HEK293T (cell line): Measurements from ENCODE around the gene PRPF40A.
"Not testable (repeated sequence)": the region's sequence is repeated elsewhere in the genome, so short reads cannot be mapped to it uniquely, and the experiment has no call there.

Experiments used
- CTCF ChIA-PET: fragments of 350-600 bp; formaldehyde crosslinking; extraction: SDS; loops from one replicate; lab custom pipeline; 2021; ENCODE audit warnings: antibody characterized with exemption, inconsistent platforms; lab: Yijun Ruan, JAX
- POLR2A ChIA-PET: fragments of 350-600 bp; formaldehyde crosslinking; extraction: SDS; loops from one replicate; lab custom pipeline; 2020; ENCODE audit warnings: antibody characterized with exemption, inconsistent platforms; lab: Yijun Ruan, JAX
- DNase-seq: peaks from one replicate; pipeline ENCODE4 v3.0.0; 2012; ENCODE audit warnings: mixed read lengths; ENCODE audit errors: extremely low spot score
- ARNT ChIP-seq: fragments of 450-650 bp; IDR thresholded peaks from 2 replicates; pipeline ENCODE4 v1.6.1; 2017; ENCODE audit warnings: mild to moderate bottlenecking
- BHLHE40 ChIP-seq: fragments of 450-650 bp; IDR thresholded peaks from 2 replicates; pipeline ENCODE4 v1.6.1; 2016; ENCODE audit warnings: mild to moderate bottlenecking, moderate library complexity, borderline replicate concordance
- CTBP1 ChIP-seq: fragments of 450-650 bp; IDR thresholded peaks from 2 replicates; pipeline ENCODE4 v1.6.1; 2016; ENCODE audit warnings: borderline replicate concordance
- ELF4 ChIP-seq: fragments of 450-650 bp; IDR thresholded peaks from 2 replicates; pipeline ENCODE4 v1.6.1; 2017; ENCODE audit warnings: antibody characterized with exemption
- FOXK2 ChIP-seq: fragments of 450-650 bp; IDR thresholded peaks from 2 replicates; pipeline ENCODE4 v1.6.1; 2016; ENCODE audit warnings: mild to moderate bottlenecking
- FOXM1 ChIP-seq: fragments of 450-650 bp; IDR thresholded peaks from 2 replicates; pipeline ENCODE4 v1.6.1; 2017; ENCODE audit warnings: mild to moderate bottlenecking, borderline replicate concordance
- HDGF ChIP-seq: fragments of 450-650 bp; IDR thresholded peaks from 2 replicates; pipeline ENCODE4 v1.6.1; 2017; ENCODE audit warnings: antibody characterized with exemption, borderline replicate concordance
- L3MBTL2 ChIP-seq: fragments of 450-650 bp; conservative IDR thresholded peaks from 2 replicates; pipeline ENCODE4 v1.6.1; 2016; ENCODE audit warnings: mild to moderate bottlenecking
- LEF1 ChIP-seq: fragments of 450-650 bp; IDR thresholded peaks from 2 replicates; pipeline ENCODE4 v1.6.1; 2017; ENCODE audit warnings: mild to moderate bottlenecking, borderline replicate concordance
- NFRKB ChIP-seq: fragments of 450-650 bp; IDR thresholded peaks from 2 replicates; pipeline ENCODE4 v1.6.1; 2016; ENCODE audit warnings: mild to moderate bottlenecking, moderate library complexity
- SP1 ChIP-seq: fragments of 450-650 bp; IDR thresholded peaks from 2 replicates; pipeline ENCODE4 v1.6.1; 2017
- SUZ12 ChIP-seq: fragments of 450-650 bp; IDR thresholded peaks from 2 replicates; pipeline ENCODE4 v1.6.1; 2016; ENCODE audit warnings: mild to moderate bottlenecking
- TARDBP ChIP-seq: fragments of 450-650 bp; IDR thresholded peaks from 2 replicates; pipeline ENCODE4 v1.6.1; 2016
- ZNF384 ChIP-seq: fragments of 450-650 bp; IDR thresholded peaks from 2 replicates; pipeline ENCODE4 v1.6.1; 2016
- TF ChIP-seq, protein P1 (sequence below): fragments of 450-650 bp; IDR thresholded peaks from 2 replicates; pipeline ENCODE4 v1.6.1; 2016

The PRPF40A gene

DNA sequence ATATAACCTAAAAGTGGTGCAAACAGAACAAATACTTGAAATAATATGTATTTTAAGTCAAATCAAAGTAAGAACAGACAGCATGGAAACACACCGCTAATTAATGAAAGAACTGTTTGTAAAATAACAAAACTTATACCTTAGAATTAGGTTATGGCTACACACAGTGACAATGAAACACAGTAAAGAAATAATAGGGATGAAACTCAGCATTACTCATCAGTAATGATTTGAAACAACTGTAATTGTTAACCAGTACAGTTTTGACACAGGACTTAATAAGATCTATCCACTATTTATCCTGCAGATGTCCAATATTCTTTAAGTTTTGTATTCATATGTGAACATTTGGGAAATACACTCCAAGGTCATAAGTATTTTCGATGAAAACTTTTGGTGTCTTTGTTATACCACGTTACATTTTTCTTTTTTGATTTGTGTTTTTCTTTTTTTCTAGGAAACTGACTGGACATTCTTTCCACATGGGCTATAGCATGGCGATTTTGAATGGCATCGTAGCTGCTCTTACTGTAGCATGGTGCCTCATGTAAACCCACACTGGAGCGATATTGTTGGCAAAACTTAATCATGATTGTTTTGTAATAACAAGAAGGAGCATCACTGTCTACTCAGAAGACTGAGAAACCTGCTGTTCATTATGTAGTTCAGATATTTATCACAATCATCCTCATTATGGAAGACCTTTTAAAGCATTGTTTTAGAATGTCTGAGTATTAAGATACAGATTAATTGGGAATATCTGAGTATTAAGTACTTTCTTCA lies 42.2 kb upstream of the PRPF40A start:
- no peak for DNase-seq
- CTCF ChIA-PET, result interaction anchor here (1.1 kb wide), 1 partner anchor 16 kb away, joined by 3 read pairs; no protein-coding TSS in a partner anchor
- TF ChIP-seq SP1, result no peak
- TF ChIP-seq BHLHE40, result no peak
- POLR2A ChIA-PET, result no interaction called here

DNA sequence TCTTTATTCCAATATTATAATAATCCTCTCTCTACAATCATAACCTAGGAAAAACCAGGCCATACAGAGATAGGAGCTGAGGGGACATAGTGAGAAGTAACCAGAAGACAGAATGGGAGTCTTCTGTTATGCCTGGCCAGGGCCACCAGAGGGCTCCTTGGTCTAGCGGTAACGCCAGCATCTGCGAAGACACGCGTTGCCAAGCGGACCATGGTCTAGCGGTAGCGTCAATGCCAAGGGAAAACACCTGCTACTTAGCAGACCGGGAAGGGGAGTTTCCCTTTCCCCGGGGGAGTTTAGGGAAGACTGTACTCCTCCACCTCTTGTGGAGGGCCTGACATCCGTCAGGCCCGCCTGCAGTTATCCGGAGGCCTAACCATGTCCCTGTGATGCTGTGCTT lies 37.8 kb upstream of the PRPF40A start:
- ChIA-PET POLR2A (no interaction called here), CTCF (no interaction called here)
- TF ChIP-seq FOXK2 (no peak), CTBP1 (no peak), HDGF (no peak), FOXM1 (no peak)
- TF ChIP-seq, protein P1, sequence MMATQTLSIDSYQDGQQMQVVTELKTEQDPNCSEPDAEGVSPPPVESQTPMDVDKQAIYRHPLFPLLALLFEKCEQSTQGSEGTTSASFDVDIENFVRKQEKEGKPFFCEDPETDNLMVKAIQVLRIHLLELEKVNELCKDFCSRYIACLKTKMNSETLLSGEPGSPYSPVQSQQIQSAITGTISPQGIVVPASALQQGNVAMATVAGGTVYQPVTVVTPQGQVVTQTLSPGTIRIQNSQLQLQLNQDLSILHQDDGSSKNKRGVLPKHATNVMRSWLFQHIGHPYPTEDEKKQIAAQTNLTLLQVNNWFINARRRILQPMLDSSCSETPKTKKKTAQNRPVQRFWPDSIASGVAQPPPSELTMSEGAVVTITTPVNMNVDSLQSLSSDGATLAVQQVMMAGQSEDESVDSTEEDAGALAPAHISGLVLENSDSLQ, result no peak
- DNase-seq, result no peak

DNA sequence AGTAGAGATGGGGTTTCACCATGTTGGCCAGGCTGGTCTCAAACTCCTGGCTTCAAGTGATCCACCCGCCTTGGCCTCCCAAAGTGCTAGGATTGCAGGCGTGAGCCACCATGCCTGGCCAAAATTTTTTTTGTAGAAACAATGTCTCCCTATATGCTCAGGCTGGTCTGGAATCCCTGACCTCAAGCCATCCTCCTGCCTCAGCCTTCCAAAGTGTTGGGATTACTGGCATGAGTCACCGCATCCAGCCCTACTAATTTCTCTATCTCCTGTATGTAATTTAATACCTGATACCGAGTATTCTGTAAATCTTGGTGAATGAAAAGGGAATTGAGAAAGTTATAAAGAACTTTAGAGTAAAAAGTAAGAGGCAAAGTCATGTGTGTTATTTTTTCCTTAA lies 30.5 kb upstream of the PRPF40A start:
- POLR2A ChIA-PET, CTCF ChIA-PET, DNase-seq: not testable (repeated sequence)

DNA sequence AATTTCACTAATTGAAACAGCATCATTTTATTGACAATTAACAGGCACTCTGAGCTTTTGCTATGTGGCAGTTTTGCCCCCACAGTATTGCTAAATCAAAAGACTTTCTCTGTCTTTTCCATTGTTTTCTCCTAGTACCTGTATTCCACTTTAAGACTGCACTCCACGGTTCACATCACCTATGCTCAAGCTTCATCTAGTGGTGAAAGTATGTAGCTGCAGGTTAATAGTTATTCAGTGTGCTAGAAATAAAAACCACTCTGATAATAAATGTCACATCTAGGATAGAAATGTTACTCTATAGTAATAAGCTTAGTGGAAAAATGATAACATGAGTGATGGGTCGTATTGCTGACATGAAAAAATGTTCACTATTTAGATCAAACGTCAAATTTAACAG lies 25.7 kb upstream of the PRPF40A start:
- TF ChIP-seq ARNT, result no peak
- TF ChIP-seq FOXM1, result no peak
- TF ChIP-seq L3MBTL2, result no peak
- no peak for TF ChIP-seq SUZ12
- no peak for TF ChIP-seq LEF1
- no peak for TF ChIP-seq HDGF
- TF ChIP-seq ELF4, result no peak
- no peak for TF ChIP-seq NFRKB
- no peak for TF ChIP-seq SP1
- no peak for TF ChIP-seq CTBP1
- TF ChIP-seq ZNF384, result no peak
- TF ChIP-seq BHLHE40, result no peak
- no peak for TF ChIP-seq FOXK2
- no peak for TF ChIP-seq TARDBP
- peak; percentile 20 for DNase-seq
- CTCF ChIA-PET, result interaction anchor here (0.7 kb wide), 1 partner anchor 18 kb away, joined by 3 read pairs; no protein-coding TSS in a partner anchor
- POLR2A ChIA-PET, result interaction anchor here (1.6 kb wide), 1 partner anchor 26 kb away, joined by 5 read pairs; no protein-coding TSS in a partner anchor

DNA sequence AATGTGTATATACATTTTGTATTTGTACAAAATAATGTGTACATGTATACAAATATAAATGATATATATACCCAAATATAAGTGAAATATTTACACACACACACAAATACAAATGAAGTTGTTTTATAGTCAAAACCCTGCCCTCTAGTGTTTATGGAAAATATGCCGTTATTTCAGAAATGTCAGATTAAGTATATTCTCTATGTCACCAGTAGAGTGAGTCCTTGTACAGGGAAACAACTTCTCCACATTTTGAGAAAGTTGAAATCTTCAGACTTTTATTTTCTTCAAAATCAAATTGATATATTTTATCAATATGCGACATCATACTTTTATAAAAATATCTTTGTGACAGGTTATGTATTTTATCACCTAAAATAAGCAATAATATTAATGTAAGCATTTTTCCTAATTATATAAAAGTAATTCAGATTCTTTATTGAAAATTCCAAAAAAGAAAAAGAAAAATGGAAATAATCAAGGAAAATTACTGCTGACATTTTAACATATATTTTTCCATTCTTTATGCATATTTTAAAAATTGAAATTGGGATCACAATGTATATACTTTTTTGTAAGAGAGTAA lies 23.6 kb upstream of the PRPF40A start:
- peak; percentile 30 for DNase-seq
- POLR2A ChIA-PET, result no interaction called here
- CTCF ChIA-PET, result interaction anchor here (1.0 kb wide), 1 partner anchor 20 kb away, joined by 4 read pairs; no protein-coding TSS in a partner anchor
- TF ChIP-seq BHLHE40 (no peak), LEF1 (no peak), ELF4 (no peak), TARDBP (no peak), FOXM1 (no peak), CTBP1 (no peak)
- TF ChIP-seq, protein P1, result no peak

DNA sequence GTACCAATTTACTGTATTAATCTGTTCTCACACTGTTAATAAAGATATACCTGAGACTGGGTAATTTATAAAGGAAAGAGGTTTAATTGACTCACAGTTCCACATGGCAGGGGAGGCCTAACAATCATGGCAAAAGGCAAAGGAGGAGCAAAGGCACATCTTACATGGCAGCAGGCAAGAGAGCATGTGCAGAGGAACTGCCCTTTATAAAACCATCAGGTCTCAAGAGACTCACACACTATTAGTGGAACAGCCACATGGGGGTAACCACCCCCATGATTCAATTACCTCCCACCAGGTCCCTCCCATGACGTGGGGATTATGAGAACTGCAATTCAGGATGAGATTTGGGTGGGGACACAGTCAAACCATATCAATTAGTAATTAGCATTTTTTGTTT lies 22.4 kb upstream of the PRPF40A start:
- CTCF ChIA-PET, POLR2A ChIA-PET, DNase-seq: not testable (repeated sequence)

DNA sequence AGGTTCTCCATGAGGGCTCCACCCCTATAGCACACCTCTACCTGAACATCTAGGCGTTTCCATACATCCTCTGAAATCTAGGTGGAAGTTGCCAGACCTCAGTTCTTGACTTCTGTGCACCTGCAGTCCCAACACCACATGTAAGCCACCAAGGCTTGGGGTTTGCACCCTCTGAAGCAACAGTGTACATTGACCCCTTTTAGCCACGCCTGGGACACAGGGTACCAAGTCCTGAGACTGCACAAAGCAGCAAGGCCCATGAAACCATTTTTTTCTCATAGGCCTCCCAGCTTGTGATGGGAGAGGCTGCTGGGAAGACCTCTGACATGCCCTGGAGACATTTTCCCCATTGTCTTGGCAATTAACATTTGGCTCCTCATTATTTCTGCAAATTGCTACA lies 21.2 kb upstream of the PRPF40A start:
- TF ChIP-seq LEF1, result no peak
- no peak for TF ChIP-seq CTBP1
- TF ChIP-seq BHLHE40, result no peak
- no peak for TF ChIP-seq ELF4
- no peak for TF ChIP-seq NFRKB
- no peak for DNase-seq
- POLR2A ChIA-PET, result no interaction called here
- CTCF ChIA-PET, result no interaction called here

DNA sequence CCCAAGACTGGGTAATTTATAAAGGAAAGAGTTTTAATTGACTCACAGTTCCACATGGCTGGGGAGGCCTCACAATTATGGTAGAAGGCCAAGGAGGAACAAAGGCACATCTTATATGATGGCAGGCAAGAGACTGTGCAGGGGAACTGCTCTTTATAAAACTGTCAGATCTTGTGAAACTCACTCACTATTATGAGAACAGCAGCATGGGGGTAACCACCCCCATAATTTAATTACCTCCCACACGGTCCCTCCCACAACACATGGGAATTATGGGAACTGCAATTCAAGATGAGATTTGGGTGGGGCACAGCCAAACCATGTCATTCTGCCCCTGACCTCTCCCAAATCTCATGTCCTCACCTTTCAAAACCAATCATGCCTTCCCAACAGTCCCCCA lies 20.2 kb upstream of the PRPF40A start:
- DNase-seq, POLR2A ChIA-PET: not testable (repeated sequence)
- CTCF ChIA-PET, result interaction anchor here (0.6 kb wide), 1 partner anchor 701 kb away, joined by 3 read pairs; no protein-coding TSS in a partner anchor
